ENCODE results near the gene ZP4.

ZP4 gene

GRCh38 chr1:237858992-237859391, 31.7 kb downstream of the ZP4 start:
- H3K9ac ChIP-seq (ENCODE audit: low read depth, low read length): no peak overlapping the region
- H4K20me1 ChIP-seq (ENCODE audit: insufficient read depth, low read length): no peaks in the 10 kb centered on the region
- DNase-seq (no peak), ATAC-seq (ENCODE audit: insufficient read depth, low read depth) (no peak)
- H3K4me1 ChIP-seq (ENCODE audit: insufficient read depth, low read length): no peaks in the 10 kb centered on the region
- no peaks in the 10 kb centered on the region for H3K79me2 ChIP-seq (ENCODE audit: insufficient read depth, low read length)
- H3K4me2 ChIP-seq (ENCODE audit: insufficient read depth, low read length): no peak overlapping the region
- H3K27me3 ChIP-seq (ENCODE audit: insufficient read depth, low read length, poor library complexity): no peaks in the 10 kb centered on the region
- no peaks in the 10 kb centered on the region for H3K36me3 ChIP-seq (ENCODE audit: insufficient read depth, low read length)
- TF ChIP-seq EZH2 (IDR thresholded peaks at IDR 0.05; ENCODE audit: borderline replicate concordance, low read depth, low read length, severe bottlenecking): no peak
- TF ChIP-seq CTCF (IDR thresholded peaks at IDR 0.05; ENCODE audit: borderline replicate concordance, extremely low read depth, low read length, poor library complexity, severe bottlenecking): no peak
- H3K27ac ChIP-seq (ENCODE audit: low read length): no peak overlapping the region
- H3K4me3 ChIP-seq (ENCODE audit: low read depth in 1 of 2, low read length in 2 of 2): no peak overlapping the region
- H2AFZ ChIP-seq (ENCODE audit: low read depth, low read length): no peak overlapping the region
- H3K9me3 ChIP-seq (ENCODE audit: insufficient read depth, low read length, severe bottlenecking): no peaks in the 10 kb centered on the region

- Histone ChIP-seq H3K36me3 (ENCODE audit: insufficient read depth, low read length) (no peaks in the 10 kb centered on the region), H3K9ac (ENCODE audit: low read depth, low read length) (no peak overlapping the region), H4K20me1 (ENCODE audit: insufficient read depth, low read length) (no peaks in the 10 kb centered on the region), H2AFZ (ENCODE audit: low read depth, low read length) (no peak overlapping the region), H3K9me3 (ENCODE audit: insufficient read depth, low read length, severe bottlenecking) (no peaks in the 10 kb centered on the region), H3K4me1 (ENCODE audit: insufficient read depth, low read length) (no peaks in the 10 kb centered on the region), H3K79me2 (ENCODE audit: insufficient read depth, low read length) (no peaks in the 10 kb centered on the region), H3K4me2 (ENCODE audit: insufficient read depth, low read length) (no peak overlapping the region), H3K4me3 (ENCODE audit: low read depth in 1 of 2, low read length in 2 of 2) (no peak overlapping the region), H3K27me3 (ENCODE audit: insufficient read depth, low read length, poor library complexity) (no peaks in the 10 kb centered on the region), H3K27ac (ENCODE audit: low read length) (no peak overlapping the region)
- ATAC-seq (ENCODE audit: insufficient read depth, low read depth) (no peak), DNase-seq (no peak)
- TF ChIP-seq EZH2 (IDR thresholded peaks at IDR 0.05; ENCODE audit: borderline replicate concordance, low read depth, low read length, severe bottlenecking) (no peak), CTCF (IDR thresholded peaks at IDR 0.05; ENCODE audit: borderline replicate concordance, extremely low read depth, low read length, poor library complexity, severe bottlenecking) (no peak)
Measured at GRCh38 chr1:237857455-237857854, 33.3 kb downstream of the ZP4 start.

DNA sequence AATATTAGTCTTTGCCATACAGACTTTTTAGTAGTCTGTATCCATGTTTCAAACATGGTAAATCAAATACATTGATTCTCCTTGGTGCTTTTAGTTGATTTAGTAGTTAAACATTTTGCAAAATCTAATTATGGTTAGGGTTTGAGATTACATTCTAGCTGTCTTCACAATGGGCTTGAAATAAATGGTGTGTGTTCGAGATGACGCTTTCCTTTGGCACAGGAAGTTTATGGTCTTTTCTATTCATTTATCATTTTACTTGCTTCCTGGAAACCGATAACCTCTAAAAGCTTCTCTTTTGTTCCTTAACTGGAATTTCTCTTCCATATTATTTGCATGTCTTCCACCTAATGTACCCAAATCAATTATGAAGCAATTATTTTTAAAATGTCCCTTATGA, 38.4 kb downstream of the ZP4 start:
- Histone ChIP-seq H3K9me3 (ENCODE audit: insufficient read depth, low read length, severe bottlenecking) (no peaks in the 10 kb centered on the region), H3K4me3 (ENCODE audit: low read depth in 1 of 2, low read length in 2 of 2) (no peak overlapping the region), H3K4me1 (ENCODE audit: insufficient read depth, low read length) (no peaks in the 10 kb centered on the region), H3K4me2 (ENCODE audit: insufficient read depth, low read length) (no peak overlapping the region), H3K9ac (ENCODE audit: low read depth, low read length) (no peak overlapping the region), H3K36me3 (ENCODE audit: insufficient read depth, low read length) (no peaks in the 10 kb centered on the region), H4K20me1 (ENCODE audit: insufficient read depth, low read length) (no peaks in the 10 kb centered on the region), H2AFZ (ENCODE audit: low read depth, low read length) (no peak overlapping the region), H3K79me2 (ENCODE audit: insufficient read depth, low read length) (no peaks in the 10 kb centered on the region), H3K27ac (ENCODE audit: low read length) (no peak overlapping the region), H3K27me3 (ENCODE audit: insufficient read depth, low read length, poor library complexity) (no peaks in the 10 kb centered on the region)
- TF ChIP-seq EZH2 (IDR thresholded peaks at IDR 0.05; ENCODE audit: borderline replicate concordance, low read depth, low read length, severe bottlenecking) (no peak), CTCF (IDR thresholded peaks at IDR 0.05; ENCODE audit: borderline replicate concordance, extremely low read depth, low read length, poor library complexity, severe bottlenecking) (no peak)
- DNase-seq (no peak), ATAC-seq (ENCODE audit: insufficient read depth, low read depth) (no peak)

Data from DND-41 (cell line).